Urinary bladder (tissue), 4 donors: Measurements from ENCODE around the gene NR4A1. TPM values are rescaled to one million over a fixed set of nuclear protein-coding genes. Genes with fewer than 3 reads are reported as not detected.

Experiments
- DNase-seq: peaks from one replicate; pipeline ENCODE4 v3.0.0-alpha.2; 2015; ENCODE audit errors: extremely low spot score
- H3K27ac ChIP-seq: one replicate; pipeline ENCODE4 v1.5.1; 2013; ENCODE audit warnings: low read depth, mild to moderate bottlenecking, moderate library complexity
- H3K36me3 ChIP-seq: one replicate; pipeline ENCODE4 v1.6.1; 2013; ENCODE audit warnings: mild to moderate bottlenecking, moderate library complexity; ENCODE audit not compliant: insufficient read depth
- H3K4me1 ChIP-seq: one replicate; pipeline ENCODE4 v1.6.1; 2013; ENCODE audit warnings: mild to moderate bottlenecking, moderate library complexity; ENCODE audit not compliant: insufficient read depth
- H3K4me3 ChIP-seq: one replicate; pipeline ENCODE4 v1.5.1; 2013; ENCODE audit warnings: low read depth, low read length
- WGBS: extraction: QIAGEN DNeasy Blood & Tissue Kit; methylation state at CpG from one replicate; pipeline ENCODE4 v1.1.7; 2013; 5-methylcytosine and 5-hydroxymethylcytosine counted together
- polyA plus RNA-seq: library from polyadenylated mRNA; stranded (reverse); fragments of 200-250 nt; gene quantifications from one replicate; pipeline ENCODE4 v1.2.3, GENCODE V29; 2013
- total RNA-seq: library from RNA; depleted of rRNA; stranded (reverse); fragments of >200 nt; gene quantifications from one replicate; pipeline ENCODE4 v1.2.3, GENCODE V29; 2014
- donor health status: healthy with polysubstance abuse.
- donor health status: healthy.

NR4A1 gene
- total and polyA plus RNA-seq, 2 donors: 18.3 to 307 TPM

DNA sequence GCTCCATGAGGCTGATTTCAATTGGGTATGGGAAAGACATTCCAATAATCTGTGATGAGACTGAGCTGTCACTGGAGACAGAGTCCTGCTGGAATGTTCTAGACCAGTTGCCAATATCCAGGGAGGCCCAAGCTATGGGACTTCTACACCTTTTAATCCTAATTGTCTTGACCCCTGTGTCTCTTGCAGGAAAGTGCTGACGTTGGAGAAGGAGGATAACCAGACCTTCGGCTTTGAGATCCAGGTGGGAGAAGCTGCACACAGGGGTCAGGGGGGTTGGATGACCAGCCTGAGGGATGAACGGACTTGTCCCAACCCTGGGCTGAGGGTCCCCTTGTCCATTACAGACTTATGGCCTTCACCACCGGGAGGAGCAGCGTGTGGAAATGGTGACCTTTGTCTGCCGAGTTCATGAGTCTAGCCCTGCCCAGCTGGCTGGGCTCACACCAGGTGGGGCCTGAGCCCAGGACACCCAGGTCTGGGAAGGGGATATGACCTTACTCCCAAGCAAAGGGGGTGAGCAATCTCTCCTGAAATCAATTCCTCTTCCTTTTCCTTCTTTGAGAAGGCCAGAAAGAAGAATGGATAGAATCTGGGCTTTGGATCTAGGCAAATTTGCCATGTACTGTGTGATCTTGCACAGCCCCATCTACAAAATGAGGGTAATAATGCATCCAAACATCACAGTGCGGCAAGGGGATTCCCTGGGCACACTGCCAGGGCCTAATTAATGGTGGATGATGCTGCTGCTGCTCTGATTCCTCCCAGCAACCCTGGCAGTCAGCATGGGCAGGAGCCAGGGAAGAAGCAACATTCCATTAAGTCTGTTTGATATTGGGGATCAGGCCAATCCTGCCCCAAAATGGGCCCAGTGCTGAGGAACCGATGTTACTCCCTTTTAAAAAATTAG is 40.3 kb upstream of the NR4A1 start:
- DNase-seq: no peak
- 51% methylated on average over 8 of the region's 8 CpGs for WGBS
- Histone ChIP-seq H3K4me3 (no peak overlapping the region), H3K36me3 (no peaks in the 10 kb centered on the region), H3K27ac (peak overlapping the region; percentile 49), H3K4me1 (no peaks in the 10 kb centered on the region)

DNA sequence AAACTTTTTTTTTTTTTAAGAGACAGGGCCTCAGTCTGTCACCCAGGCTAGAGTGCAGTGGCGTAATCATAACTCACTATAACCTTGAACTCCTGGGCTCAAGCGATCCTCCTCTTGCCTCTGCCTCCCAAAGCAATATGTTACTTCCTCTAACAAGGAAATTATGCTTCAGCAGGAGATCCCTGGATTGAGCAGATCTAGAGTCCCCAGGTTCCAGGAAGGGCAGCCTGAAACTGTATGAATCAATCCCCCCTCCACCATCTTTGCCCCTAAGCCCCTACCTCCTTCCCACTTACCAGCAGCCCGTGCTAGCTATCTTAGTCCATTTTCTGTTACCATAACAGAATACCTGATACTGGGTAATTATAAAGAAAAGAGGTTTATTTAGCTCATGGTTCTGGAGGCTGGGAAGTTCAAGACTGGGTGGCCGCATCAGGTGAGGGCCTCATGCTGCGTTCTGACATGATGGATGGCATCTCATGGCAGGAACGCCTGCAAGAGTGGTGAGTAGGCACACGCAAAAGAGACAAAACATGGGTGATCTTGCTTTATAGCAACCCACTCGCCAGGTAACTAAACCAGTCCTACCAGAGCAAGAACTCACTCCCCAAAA is 39.5 kb upstream of the NR4A1 start:
- Histone ChIP-seq H3K36me3 (no peaks in the 10 kb centered on the region), H3K4me1 (no peaks in the 10 kb centered on the region), H3K4me3 (no peak overlapping the region), H3K27ac (no peak overlapping the region)
- 95% methylated on average over 8 of the region's 8 CpGs for WGBS
- no peak for DNase-seq

DNA sequence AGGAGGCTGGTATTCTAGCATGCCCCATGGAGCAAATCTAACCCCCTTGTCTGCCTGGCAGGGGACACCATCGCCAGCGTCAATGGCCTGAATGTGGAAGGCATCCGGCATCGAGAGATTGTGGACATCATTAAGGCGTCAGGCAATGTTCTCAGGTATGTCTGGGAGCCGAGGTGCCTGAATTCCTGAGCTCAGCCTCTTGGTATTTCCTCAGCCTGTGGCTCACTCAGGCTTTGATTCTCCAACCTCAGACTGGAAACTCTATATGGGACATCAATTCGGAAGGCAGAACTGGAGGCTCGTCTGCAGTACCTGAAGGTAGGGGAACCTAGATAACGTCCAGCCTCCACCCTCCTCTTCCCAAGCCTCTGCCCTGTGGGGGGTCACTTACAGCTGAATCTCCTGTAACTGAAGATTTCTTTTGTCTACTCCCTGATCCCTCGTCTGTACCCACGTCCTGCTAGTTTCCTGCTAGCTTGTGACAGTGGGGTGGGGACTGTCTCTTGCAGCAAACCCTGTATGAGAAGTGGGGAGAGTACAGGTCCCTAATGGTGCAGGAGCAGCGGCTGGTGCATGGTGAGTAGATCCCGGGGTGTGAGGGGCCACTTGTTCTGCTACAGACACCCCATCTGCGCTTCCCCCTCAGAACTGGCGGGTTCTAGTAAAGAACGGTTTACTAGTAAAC is 37.5 kb upstream of the NR4A1 start:
- DNase-seq: no peak
- Histone ChIP-seq H3K4me3 (no peak overlapping the region), H3K27ac (no peak overlapping the region), H3K36me3 (no peaks in the 10 kb centered on the region), H3K4me1 (no peaks in the 10 kb centered on the region)
- WGBS: 94% methylated on average over 16 of the region's 16 CpGs

DNA sequence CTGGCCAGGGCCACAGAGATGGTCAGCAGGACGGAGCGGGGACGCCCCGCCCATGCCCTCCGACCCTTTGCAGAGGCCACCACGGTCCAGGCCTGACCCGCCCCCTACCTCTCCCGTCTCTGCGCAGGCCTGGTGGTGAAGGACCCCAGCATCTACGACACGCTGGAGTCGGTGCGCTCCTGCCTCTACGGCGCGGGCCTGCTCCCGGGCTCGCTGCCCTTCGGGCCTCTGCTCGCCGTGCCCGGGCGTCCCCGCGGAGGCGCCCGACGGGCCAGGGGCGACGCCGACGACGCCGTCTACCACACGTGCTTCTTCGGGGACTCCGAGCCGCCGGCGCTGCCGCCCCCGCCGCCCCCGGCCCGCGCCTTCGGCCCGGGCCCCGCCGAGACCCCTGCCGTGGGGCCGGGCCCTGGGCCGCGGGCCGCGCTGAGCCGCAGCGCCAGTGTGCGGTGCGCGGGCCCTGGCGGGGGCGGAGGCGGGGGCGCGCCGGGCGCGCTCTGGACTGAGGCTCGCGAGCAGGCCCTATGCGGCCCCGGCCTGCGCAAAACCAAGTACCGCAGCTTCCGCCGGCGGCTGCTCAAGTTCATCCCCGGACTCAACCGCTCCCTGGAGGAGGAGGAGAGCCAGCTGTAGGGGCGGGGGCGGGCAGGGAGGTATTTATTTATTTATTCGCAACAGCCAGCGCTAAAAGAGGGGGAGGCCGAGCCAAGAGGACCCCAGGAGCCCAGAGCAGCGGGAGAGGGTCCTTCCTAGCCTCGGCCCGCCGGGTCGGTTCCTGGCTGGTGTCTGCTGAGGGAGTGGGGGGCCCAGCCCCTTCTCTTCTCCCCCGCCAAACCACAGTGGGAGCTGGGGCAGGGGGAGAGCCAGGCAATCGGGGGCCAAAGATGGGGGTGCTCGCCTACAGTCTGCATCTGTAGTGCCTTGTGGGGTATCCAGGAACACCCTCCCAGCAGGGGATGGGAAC is 36.4 kb upstream of the NR4A1 start:
- Histone ChIP-seq H3K36me3 (no peaks in the 10 kb centered on the region), H3K27ac (no peak overlapping the region), H3K4me1 (no peaks in the 10 kb centered on the region), H3K4me3 (no peak overlapping the region)
- WGBS: 71% methylated on average over 93 of the region's 93 CpGs
- no peak for DNase-seq

DNA sequence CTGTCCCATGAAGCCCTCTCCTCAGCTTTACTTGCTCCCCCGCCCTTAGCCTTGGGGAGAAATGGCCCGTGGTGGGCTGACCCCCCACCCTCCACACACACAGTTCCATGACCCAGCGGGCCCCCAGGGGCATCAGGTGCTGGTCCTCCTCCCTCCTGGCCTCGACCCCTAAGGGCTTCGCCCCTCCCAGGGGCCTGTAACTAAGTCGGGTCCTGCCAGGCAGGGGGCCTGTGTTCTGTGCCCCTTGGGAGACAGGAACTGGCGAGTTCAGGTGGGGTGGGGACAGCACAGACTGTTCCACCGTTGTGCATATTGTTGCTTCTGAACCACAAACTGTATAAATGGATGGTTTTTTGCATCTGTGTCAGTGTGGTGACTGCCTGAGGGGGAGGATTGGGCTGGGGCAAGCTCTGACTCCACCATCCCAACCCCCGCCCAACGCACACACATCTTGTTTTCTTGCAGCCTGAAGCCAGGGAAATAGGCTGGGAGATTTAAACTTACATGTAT is 35.7 kb upstream of the NR4A1 start:
- no peak for DNase-seq
- Histone ChIP-seq H3K36me3 (no peaks in the 10 kb centered on the region), H3K4me1 (no peaks in the 10 kb centered on the region), H3K4me3 (no peak overlapping the region), H3K27ac (no peak overlapping the region)
- WGBS: 79% methylated on average over 10 of the region's 10 CpGs

DNA sequence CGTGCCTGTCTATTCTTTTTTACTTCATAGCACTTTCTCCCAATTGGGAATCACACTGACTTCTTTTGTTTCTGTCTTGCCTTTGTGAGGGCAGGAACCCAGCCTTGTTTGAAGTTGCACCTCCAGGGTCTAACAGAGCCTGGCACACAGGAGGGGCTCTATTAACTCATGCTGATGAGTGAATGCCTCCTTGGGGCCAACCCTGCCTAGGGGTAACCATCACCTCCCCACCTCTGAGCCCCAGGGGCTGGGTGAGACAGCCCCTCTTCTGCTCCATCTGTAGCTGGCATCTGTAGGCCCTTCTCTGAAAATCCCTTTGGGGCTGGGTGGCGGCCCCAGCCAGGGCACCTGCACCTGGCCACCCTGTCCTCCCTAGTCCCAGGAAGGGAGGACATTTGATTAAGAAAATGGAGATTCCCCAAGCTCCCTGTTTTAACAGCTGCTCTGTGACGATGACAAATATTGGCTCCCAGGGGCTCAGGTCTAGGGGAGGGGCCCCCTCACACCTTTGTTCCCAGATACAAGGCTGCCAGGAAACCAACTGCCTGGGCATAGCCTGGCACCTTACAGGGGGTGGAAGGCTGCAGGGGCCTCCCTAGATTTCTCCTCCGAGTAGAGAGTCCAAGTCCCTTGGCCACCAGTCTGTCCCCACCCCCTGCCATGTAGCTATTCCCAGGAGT is 32.7 kb upstream of the NR4A1 start:
- no peak for DNase-seq
- WGBS: 90% methylated on average over 4 of the region's 4 CpGs
- Histone ChIP-seq H3K36me3 (no peaks in the 10 kb centered on the region), H3K27ac (no peak overlapping the region), H3K4me1 (no peaks in the 10 kb centered on the region), H3K4me3 (no peak overlapping the region)

DNA sequence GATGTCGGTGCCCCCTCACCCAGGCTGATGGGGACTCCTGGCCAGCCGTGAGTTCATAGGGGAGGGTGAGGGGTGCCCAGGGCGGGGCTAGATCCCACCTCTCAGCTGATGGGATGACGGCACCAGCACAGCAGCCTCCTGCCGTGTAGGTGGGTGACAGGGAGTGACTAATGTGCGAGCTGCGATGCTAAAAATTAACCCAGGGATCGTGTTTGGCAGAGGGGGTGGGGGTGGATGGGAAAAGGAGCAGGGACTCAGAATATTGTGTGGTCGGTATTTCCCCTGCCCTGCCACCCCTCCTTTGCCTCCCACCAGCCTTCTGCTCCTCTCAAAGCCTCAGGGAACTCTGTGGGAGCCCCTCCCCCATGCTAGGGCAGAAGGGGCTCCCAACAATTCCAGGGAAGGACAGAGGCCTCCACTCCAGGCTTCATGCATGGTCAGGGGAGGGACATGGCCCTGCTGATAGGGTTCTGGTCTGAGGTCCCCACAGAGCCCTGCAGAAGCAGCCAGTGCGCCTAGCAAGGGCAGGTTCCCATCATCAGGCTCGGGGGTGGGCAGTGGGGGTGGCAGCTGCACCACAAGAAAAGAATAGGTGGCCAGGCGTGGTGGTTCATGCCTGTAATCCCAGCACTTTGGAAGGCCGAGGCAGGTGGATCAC is 32.0 kb upstream of the NR4A1 start:
- no peaks in the 10 kb centered on the region for H3K4me1 ChIP-seq
- no peak for DNase-seq
- 74% methylated on average over 13 of the region's 13 CpGs for WGBS
- H3K36me3 ChIP-seq: no peaks in the 10 kb centered on the region
- H3K27ac ChIP-seq: no peak overlapping the region
- H3K4me3 ChIP-seq: no peak overlapping the region

DNA sequence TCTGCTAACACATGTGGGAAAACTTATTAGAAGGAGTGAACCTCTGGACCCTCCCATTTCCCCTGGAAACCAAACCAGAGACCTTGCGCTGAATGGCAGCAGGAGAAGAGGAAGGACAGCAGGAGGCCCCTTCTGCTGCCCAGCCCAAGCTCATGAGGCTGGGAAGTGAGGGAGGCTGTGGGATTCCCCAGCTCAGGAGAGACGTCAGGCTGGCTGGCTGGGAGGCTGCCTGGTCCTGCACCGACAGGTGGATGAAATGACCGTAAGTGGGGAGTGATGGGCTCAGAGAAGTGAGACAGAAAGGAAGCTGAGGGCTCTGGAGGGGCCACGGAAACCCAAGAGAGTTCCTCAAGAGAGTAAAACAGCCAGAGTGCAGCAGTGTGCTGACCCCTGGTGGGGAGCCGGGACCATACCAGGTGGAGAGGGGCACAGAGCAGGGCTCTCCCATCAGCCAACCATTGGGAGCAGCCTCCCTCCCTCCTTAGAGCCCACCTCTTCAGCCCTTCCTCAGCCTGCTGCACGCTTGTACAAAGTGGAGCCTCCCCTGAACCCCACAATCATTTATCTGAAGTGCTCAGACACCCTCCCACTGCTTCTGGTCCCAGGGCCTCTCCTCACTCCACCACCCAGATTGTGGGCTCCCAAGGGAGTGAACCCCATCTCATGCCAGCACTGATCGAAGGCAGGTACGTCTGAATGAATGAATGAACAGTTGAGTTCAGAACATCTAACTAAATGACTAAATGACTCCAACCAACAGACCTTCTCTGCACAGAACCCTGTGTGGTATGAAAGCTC is 30.5 kb upstream of the NR4A1 start:
- Histone ChIP-seq H3K27ac (no peak overlapping the region), H3K36me3 (no peaks in the 10 kb centered on the region), H3K4me1 (no peaks in the 10 kb centered on the region), H3K4me3 (no peak overlapping the region)
- no peak for DNase-seq
- 37% methylated on average over 9 of the region's 9 CpGs for WGBS

DNA sequence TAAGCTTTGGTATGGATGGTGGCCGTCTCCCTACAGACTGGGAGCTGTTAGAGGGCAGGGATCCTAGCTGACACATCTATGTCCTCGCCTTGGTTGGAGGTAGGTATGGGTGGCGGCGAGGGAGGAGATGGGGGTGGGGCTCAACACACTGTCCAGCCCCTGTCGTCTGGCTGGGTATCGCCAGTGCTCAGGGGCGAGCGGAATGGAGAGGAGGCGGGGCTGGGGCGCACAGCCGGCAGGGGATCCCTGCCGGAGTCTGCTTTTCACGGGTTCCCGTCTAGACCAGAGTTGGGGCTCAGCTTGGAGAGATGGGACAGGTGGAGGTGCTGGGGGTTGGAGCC is 28.4 kb upstream of the NR4A1 start:
- H3K36me3 ChIP-seq: no peaks in the 10 kb centered on the region
- 26% methylated on average over 14 of the region's 14 CpGs for WGBS
- H3K27ac ChIP-seq: no peak overlapping the region
- DNase-seq: no peak
- H3K4me1 ChIP-seq: no peaks in the 10 kb centered on the region
- peak overlapping the region; percentile 40 for H3K4me3 ChIP-seq

DNA sequence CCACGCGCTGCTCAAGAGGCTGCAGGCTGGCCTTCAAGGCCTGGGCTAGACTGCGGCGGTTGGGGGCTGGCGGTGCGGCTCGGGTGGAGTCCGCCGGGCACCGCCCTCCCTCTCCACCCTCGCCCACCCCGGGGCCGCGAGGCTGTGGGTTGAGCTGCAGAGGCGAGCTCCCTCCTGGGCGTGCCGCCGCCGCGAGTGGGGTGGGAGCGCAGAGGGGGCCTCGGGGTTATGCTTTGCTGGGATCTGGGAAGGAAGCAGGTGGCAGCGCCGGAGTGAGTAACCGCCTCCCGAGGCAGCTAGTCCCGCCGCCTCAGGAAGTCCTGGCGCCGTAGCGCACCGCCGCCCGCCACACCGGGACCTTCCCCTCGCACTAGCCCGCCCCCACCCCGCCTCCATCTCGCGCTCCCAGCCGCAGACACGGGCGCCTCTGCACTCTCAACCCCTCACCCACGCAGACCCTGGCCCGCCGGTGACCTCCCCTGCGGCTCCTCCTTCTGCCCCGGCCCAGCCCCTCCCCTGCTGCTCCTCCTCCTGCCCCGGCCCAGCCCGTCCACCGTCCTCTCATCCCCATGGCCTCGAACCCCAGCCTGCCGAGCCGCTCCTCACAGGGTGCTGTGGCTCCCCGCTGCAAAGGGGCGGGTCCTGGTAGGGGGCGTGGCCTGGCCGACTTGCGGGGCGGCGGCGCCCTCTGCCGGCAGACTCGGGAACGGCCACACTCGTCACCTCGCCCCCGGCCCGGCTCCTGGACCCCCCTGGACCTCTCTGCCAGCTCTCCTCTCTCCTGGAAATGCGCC is 27.9 kb upstream of the NR4A1 start:
- no peak for DNase-seq
- Histone ChIP-seq H3K36me3 (no peaks in the 10 kb centered on the region), H3K4me3 (peak overlapping the region; percentile 40), H3K27ac (no peak overlapping the region), H3K4me1 (no peaks in the 10 kb centered on the region)
- under 1% methylated on average over 70 of the region's 70 CpGs for WGBS

DNA sequence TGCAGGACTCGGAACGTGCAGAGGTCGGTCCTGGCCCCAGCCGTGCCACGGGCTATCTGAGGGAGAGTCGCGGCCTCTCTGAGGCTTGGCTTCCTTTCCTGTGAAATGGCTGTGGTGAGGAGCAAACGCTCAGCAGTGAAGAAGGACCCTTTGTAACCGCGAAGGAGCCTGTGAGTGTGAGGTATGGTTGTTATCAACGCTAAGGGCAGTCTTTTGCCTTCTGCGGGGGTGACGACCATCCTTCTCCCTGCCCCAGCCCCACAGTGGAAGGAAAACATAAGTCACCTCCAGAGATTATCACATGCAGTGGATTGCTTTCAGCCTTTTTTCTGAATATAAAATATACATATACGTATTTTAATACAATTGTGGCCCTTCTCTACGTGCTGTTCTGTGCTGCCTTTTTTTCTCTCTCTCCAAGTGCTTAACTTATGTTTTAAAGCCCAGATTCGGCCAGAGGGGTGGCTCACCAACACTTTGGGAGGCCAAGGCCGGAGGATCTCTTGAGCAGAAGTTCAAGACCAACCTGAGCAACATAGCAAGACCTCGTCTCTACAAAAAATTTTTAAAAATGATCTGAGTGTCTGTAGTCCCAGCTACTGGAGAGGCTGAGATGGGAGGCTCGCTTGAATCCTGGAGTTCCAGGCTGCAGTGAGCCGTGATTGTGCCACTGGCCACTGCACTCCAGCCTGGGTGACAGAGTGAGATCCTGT is 27.1 kb upstream of the NR4A1 start:
- no peaks in the 10 kb centered on the region for H3K4me1 ChIP-seq
- H3K4me3 ChIP-seq: peak overlapping the region; percentile 40
- H3K27ac ChIP-seq: no peak overlapping the region
- DNase-seq: no peak
- 28% methylated on average over 20 of the region's 20 CpGs for WGBS
- no peaks in the 10 kb centered on the region for H3K36me3 ChIP-seq
